ENCODE data around the gene SLC16A3. TPM values are rescaled to one million over a fixed set of nuclear protein-coding genes. Genes with fewer than 3 reads are reported as not detected.
A peak's percentile ranks its signal among the peaks of the same experiment; 100 is the strongest.

Gene SLC16A3
- total and polyA plus RNA-seq, 10 of the 15 experiments (the other 5 are each of a cell fraction or from before 2014, with no cell fraction given): 0.10 to 46.5 (median 8.0) TPM

GRCh38 chr17:82214012-82214628 lies 14.7 kb upstream of the SLC16A3 start (continued):
- no peak for TF ChIP-seq SIX5 (IDR thresholded peaks at IDR 0.05; ENCODE audit: low read depth, low read length, severe bottlenecking)

GRCh38 chr17:82215095-82215971 lies 13.5 kb upstream of the SLC16A3 start:
- peaks cover 26% of the 10 kb centered on the region for H3K4me1 ChIP-seq (ENCODE audit: control insufficient read depth, insufficient read depth, low read length)
- FAIRE-seq: no peak
- H3K27me3 ChIP-seq (replicated peaks in 1 of 2; ENCODE audit: control insufficient read depth in 2 of 2, insufficient read depth in 2 of 2, low read length in 1 of 2): no peaks in the 10 kb centered on the region
- POLR2A ChIA-PET: interaction anchor here (1.2 to 2.2 kb wide), 4 partner anchors 9 to 27 kb away, joined by 3 to 10 read pairs (median 5); partner anchors contain the start of gene SLC16A3
- TF ChIP-seq TARDBP (IDR thresholded peaks at IDR 0.05; ENCODE audit: borderline replicate concordance): no peak
- 0 out of 2 replicates have a peak, but pooled peaks have one; percentile 24 for TF ChIP-seq TCF12 (IDR thresholded peaks at IDR 0.05; ENCODE audit: low read depth, low read length)
- no peak for ATAC-seq
- H4K20me1 ChIP-seq (ENCODE audit: control insufficient read depth, insufficient read depth): no peaks in the 10 kb centered on the region
- H3K4me3 ChIP-seq: no peak overlapping the region
- H3K4me2 ChIP-seq (ENCODE audit: control insufficient read depth, insufficient read depth): no peak overlapping the region
- CTCF ChIA-PET: interaction anchor here (1.0 to 1.5 kb wide), 3 partner anchors 9 to 77 kb away, joined by 3 to 4 read pairs (median 3); no protein-coding TSS in a partner anchor
- intact Hi-C loops (cut with micrococcal nuclease; ENCODE audit: unreplicated experiment) (no loop called here), in situ Hi-C loops (cut with MboI) (no loop called here)
- 82% methylated on average over 23 of the region's 25 CpGs for WGBS (ENCODE audit: insufficient coverage, insufficient replicate concordance, low lambda C conversion rate, missing lambda C conversion rate)
- H2AFZ ChIP-seq (ENCODE audit: control insufficient read depth, low read depth, low read length): no peak overlapping the region
- H3K79me2 ChIP-seq (ENCODE audit: control insufficient read depth, insufficient read depth, low read length): no peaks in the 10 kb centered on the region; the same call in 1 of the 2 replicates
- no peaks in the 10 kb centered on the region; the same call in 2 of the 3 replicates for H3K9me3 ChIP-seq (replicated peaks; ENCODE audit: control insufficient read depth, insufficient read depth, low read length)
- H3K9ac ChIP-seq (ENCODE audit: control insufficient read depth, insufficient read depth, low read length): no peak overlapping the region
- RAD21 ChIA-PET (ENCODE audit: unreplicated experiment): interaction anchor here (2.4 kb wide), 1 partner anchor 9 kb away, joined by 5 read pairs; no protein-coding TSS in a partner anchor
- SMC1A ChIA-PET (ENCODE audit: uncharacterized antibody, unreplicated experiment): no interaction called here
- H3K36me3 ChIP-seq (ENCODE audit: control insufficient read depth in 2 of 2, insufficient read depth in 2 of 2, low read length in 1 of 2): no peaks in the 10 kb centered on the region
- H3K27ac ChIP-seq (ENCODE audit: control insufficient read depth, insufficient read depth): no peak overlapping the region
- no TSS peak for BruUV-seq (replicated peaks)
- no peak for DNase-seq (ENCODE audit: low read depth, low spot score)
